Activated CD8-positive, alpha-beta T cell treated with anti-CD3 and anti-CD28 coated beads for 36 hours (primary cell): Measurements from ENCODE around the gene PRSS56. TPM values are rescaled to one million over a fixed set of nuclear protein-coding genes. Genes with fewer than 3 reads are reported as not detected.

Experiments
- ATAC-seq: fragments of 200-7000 bp; cut with Tn5 transposase; one replicate; pipeline ENCODE4 v1.10.0; 2021; ENCODE audit warnings: mild to moderate bottlenecking, moderate library complexity
- CTCF ChIA-PET: fragments of 350-600 bp; sonication (Branson Sonifier 250); formaldehyde crosslinking; loops from one replicate; lab custom pipeline; 2021; ENCODE audit warnings: antibody characterized with exemption; lab: Charles Lee
- POLR2A ChIA-PET: fragments of 350-600 bp; sonication (Branson Sonifier 250); formaldehyde crosslinking; loops from one replicate; lab custom pipeline; 2021; ENCODE audit warnings: antibody characterized with exemption; lab: Charles Lee
- DNase-seq: peaks from one replicate; pipeline ENCODE4 v3.0.0-alpha.2; 2020
- H3K27ac Mint-ChIP-seq: one replicate; pipeline ENCODE4 v1.8.0; 2021; ENCODE audit warnings: mild to moderate bottlenecking, mixed read lengths
- H3K27me3 Mint-ChIP-seq: one replicate; pipeline ENCODE4 v1.8.0; 2021; ENCODE audit warnings: mixed read lengths
- H3K36me3 Mint-ChIP-seq: one replicate; pipeline ENCODE4 v1.8.0; 2021; ENCODE audit warnings: low read depth, mixed read lengths
- H3K4me1 Mint-ChIP-seq: one replicate; pipeline ENCODE4 v1.8.0; 2021; ENCODE audit warnings: low read depth, mixed read lengths
- H3K4me3 Mint-ChIP-seq: one replicate; pipeline ENCODE4 v1.8.0; 2021; ENCODE audit warnings: mild to moderate bottlenecking, moderate library complexity, mixed read lengths
- H3K9me3 Mint-ChIP-seq: one replicate; pipeline ENCODE4 v1.8.0; 2021; ENCODE audit warnings: mixed read lengths
- CTCF ChIP-seq: fragments of 200-600 bp; IDR thresholded peaks from one replicate; pipeline ENCODE4 v1.8.0; 2022; ENCODE audit warnings: antibody characterized with exemption, mild to moderate bottlenecking
- intact Hi-C: fragments of 100-400 bp; cut with micrococcal nuclease; formaldehyde crosslinking; loops from one replicate; pipeline ENCODE4 v1.10.0; 2022
- total RNA-seq, 2 experiments: library from RNA; stranded (reverse); gene quantifications; one replicate each; pipeline ENCODE4 v1.2.3, GENCODE V29; 2021

PRSS56 gene
- total RNA-seq, 2 experiments from 2014 or later = not detected

- CTCF ChIA-PET = interaction anchor here (1.3 kb wide), 1 partner anchor 7 kb away, joined by 4 read pairs; no protein-coding TSS in a partner anchor
- intact Hi-C loops = no loop called here
Observed at GRCh38 chr2:232516551-232516950, 3.6 kb upstream of the PRSS56 start.

GRCh38 chr2:232518844-232519243 is 1.3 kb upstream of the PRSS56 start:
- H3K4me3 Mint-ChIP-seq = no peak overlapping the region
- intact Hi-C loops = no loop called here
- H3K9me3 Mint-ChIP-seq = no peaks in the 10 kb centered on the region

More at GRCh38 chr2:232516551-232516950, 3.6 kb upstream of the PRSS56 start:
- no peak for TF ChIP-seq CTCF
- no peak overlapping the region for H3K27ac Mint-ChIP-seq
- ATAC-seq (no peak), DNase-seq (no peak)
- no peak overlapping the region for H3K4me3 Mint-ChIP-seq
- peaks cover 20% of the 10 kb centered on the region for H3K27me3 Mint-ChIP-seq
- no peaks in the 10 kb centered on the region for H3K36me3 Mint-ChIP-seq
- no peaks in the 10 kb centered on the region for H3K9me3 Mint-ChIP-seq
- peaks cover 2% of the 10 kb centered on the region for H3K4me1 Mint-ChIP-seq
- POLR2A ChIA-PET = interaction anchor here (0.6 kb wide), 1 partner anchor 205 kb away, joined by 3 read pairs; no protein-coding TSS in a partner anchor

GRCh38 chr2:232520489-232520888 is 301 bp downstream of the PRSS56 start:
- ATAC-seq (no peak), DNase-seq (no peak)
- POLR2A ChIA-PET = no interaction called here
- TF ChIP-seq CTCF = no peak
- Mint-ChIP-seq H3K4me3 (no peak overlapping the region), H3K36me3 (no peaks in the 10 kb centered on the region), H3K9me3 (no peaks in the 10 kb centered on the region), H3K27ac (no peak overlapping the region), H3K27me3 (peaks cover 36% of the 10 kb centered on the region), H3K4me1 (peaks cover 6% of the 10 kb centered on the region)
- intact Hi-C loops = loop anchor here (5.0 kb wide), 1 partner anchor 73 kb away; no protein-coding TSS in a partner anchor
- CTCF ChIA-PET = interaction anchor here (0.7 to 2.2 kb wide), 7 partner anchors 11 to 240 kb away, joined by 3 to 12 read pairs (median 7); no protein-coding TSS in a partner anchor

More at GRCh38 chr2:232518844-232519243, 1.3 kb upstream of the PRSS56 start:
- TF ChIP-seq CTCF = no peak
- CTCF ChIA-PET = interaction anchor here (1.3 kb wide), 1 partner anchor 72 kb away, joined by 4 read pairs; no protein-coding TSS in a partner anchor
- no peak overlapping the region for H3K27ac Mint-ChIP-seq
- H3K27me3 Mint-ChIP-seq = peaks cover 30% of the 10 kb centered on the region
- POLR2A ChIA-PET = no interaction called here
- no peaks in the 10 kb centered on the region for H3K36me3 Mint-ChIP-seq
- ATAC-seq = no peak
- H3K4me1 Mint-ChIP-seq = peaks cover 5% of the 10 kb centered on the region
- no peak for DNase-seq

- ChIA-PET POLR2A (no interaction called here), CTCF (interaction anchor here (0.7 to 2.2 kb wide), 15 partner anchors 8 to 421 kb away, joined by 3 to 18 read pairs (median 5); no protein-coding TSS in a partner anchor)
- Mint-ChIP-seq H3K27ac (no peak overlapping the region), H3K4me1 (peaks cover 6% of the 10 kb centered on the region), H3K4me3 (no peak overlapping the region), H3K9me3 (no peaks in the 10 kb centered on the region), H3K27me3 (peaks cover 36% of the 10 kb centered on the region), H3K36me3 (no peaks in the 10 kb centered on the region)
- intact Hi-C loops = loop anchor here (5.0 kb wide), 1 partner anchor 74 kb away; no protein-coding TSS in a partner anchor
- no peak for TF ChIP-seq CTCF
- ATAC-seq (no peak), DNase-seq (no peak)
Observed at GRCh38 chr2:232521098-232521497, 910 bp downstream of the PRSS56 start.

- Mint-ChIP-seq H3K27ac (no peak overlapping the region), H3K4me3 (no peak overlapping the region), H3K4me1 (peaks cover 6% of the 10 kb centered on the region), H3K27me3 (peaks cover 37% of the 10 kb centered on the region), H3K36me3 (no peaks in the 10 kb centered on the region), H3K9me3 (no peaks in the 10 kb centered on the region)
- ATAC-seq (peak; percentile 58), DNase-seq (peak; percentile 74)
- ChIA-PET CTCF (interaction anchor here (0.6 to 2.2 kb wide), 24 partner anchors 9 to 622 kb away, joined by 3 to 18 read pairs (median 4); partner anchors contain the start of gene ALPI), POLR2A (no interaction called here)
- intact Hi-C loops = loop anchor here (5.0 kb wide), 1 partner anchor 75 kb away; no protein-coding TSS in a partner anchor
- peak; percentile 94 for TF ChIP-seq CTCF
Observed at GRCh38 chr2:232521959-232522622, 1.9 kb downstream of the PRSS56 start.
